Muscle layer of duodenum (tissue), 2 donors: ENCODE measurements around the gene PPP1R14B.

Experiments used
- H3K27ac ChIP-seq: one replicate; pipeline ENCODE4 v1.7.0; 2013; ENCODE audit warnings: mild to moderate bottlenecking, low read length
- H3K27me3 ChIP-seq: one replicate; pipeline ENCODE4 v1.7.0; 2013; ENCODE audit warnings: low read depth, mild to moderate bottlenecking, control low read depth, low read length
- H3K36me3 ChIP-seq, 2 donors: one replicate each; pipeline ENCODE4 v1.7.0; 2013; ENCODE audit warnings: low read length in 2 of 2, control low read depth in 1 of 2, mild to moderate bottlenecking in 1 of 2; ENCODE audit not compliant: insufficient read depth in 2 of 2, control insufficient read depth in 1 of 2
- H3K4me1 ChIP-seq, 2 donors: one replicate each; pipeline ENCODE4 v1.7.0; 2013; ENCODE audit warnings: low read length in 2 of 2, mild to moderate bottlenecking in 2 of 2, control low read depth in 1 of 2, moderate library complexity in 1 of 2; ENCODE audit not compliant: insufficient read depth in 2 of 2, control insufficient read depth in 1 of 2
- H3K4me3 ChIP-seq, 2 donors: one replicate each; pipeline ENCODE4 v1.7.0; 2013; ENCODE audit warnings: low read length in 2 of 2, low read depth in 1 of 2, mild to moderate bottlenecking in 1 of 2
- H3K9me3 ChIP-seq, 2 donors: one replicate each; pipeline ENCODE4 v1.7.0; 2013; ENCODE audit warnings: low read length in 2 of 2, control low read depth in 1 of 2, mild to moderate bottlenecking in 1 of 2; ENCODE audit not compliant: control insufficient read depth in 1 of 2
- donor health status: healthy.

The PPP1R14B gene

DNA sequence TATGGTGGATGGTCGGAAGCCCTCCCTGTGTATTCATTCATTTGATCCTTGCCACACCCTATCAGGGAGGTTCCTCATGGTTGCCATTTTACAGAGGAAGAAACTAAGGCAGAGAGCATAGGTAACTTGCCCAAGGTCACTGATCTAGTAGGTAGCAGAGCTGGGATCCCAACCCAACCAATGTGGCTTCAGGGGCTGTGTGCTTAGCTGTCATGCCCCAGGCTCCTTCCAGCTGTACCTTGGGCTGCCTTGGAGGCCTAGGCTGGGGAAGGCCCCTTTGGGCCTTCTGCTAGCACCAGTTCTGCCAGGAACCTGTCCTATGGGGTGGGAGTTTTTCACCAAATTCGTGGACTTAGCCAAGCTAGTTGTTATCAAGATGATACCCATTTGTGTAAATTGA is 29.1 kb upstream of the PPP1R14B start:
- Histone ChIP-seq H3K9me3 (no peaks in the 10 kb centered on the region), H3K4me1 (peaks cover 0 to 9% of the 10 kb centered on the region in 2 donors), H3K36me3 (peaks cover 5 to 36% of the 10 kb centered on the region in 2 donors), H3K27me3 (no peaks in the 10 kb centered on the region), H3K27ac (no peak overlapping the region), H3K4me3 (no peak overlapping the region)

DNA sequence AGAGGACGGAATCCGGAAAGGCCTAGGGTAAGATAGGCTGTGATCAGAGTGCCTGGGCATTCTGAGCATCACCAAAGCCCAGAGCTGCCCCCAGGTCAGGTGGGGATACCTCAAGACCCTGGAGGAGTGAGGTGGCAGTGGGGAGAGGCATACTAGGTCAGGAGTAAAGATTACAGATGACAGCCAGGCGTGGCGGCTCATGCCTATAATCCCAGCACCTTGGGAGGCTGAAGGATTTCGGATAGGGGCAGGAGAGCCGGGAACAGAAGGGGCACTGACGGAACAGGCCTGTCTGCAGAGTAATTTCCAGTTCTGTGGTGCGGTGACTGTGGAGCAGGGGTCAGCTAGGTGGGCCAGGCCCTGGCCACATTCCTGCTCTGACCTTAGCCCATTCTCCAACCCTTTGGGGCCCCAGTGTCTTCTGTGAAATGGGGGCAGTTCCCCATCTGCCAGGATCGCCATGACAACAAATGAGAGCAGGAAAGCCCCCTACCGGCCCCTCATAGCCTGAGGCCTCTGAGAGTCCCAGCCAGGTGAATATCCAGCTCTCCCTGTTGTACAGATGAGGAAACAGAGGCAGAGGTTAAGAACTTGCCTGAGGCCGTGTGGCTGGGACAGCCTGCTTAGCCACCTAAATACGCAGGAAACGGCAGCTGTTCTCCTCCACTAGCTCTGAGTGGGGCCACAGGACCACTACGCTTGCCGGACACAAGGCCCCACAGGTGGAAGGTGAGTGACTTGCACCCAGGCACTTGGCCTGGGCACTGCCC is 28.5 kb upstream of the PPP1R14B start:
- Histone ChIP-seq H3K27me3 (no peaks in the 10 kb centered on the region), H3K4me1 (peaks cover 0 to 9% of the 10 kb centered on the region in 2 donors), H3K36me3 (peaks cover 5 to 36% of the 10 kb centered on the region in 2 donors), H3K4me3 (no peak overlapping the region), H3K27ac (no peak overlapping the region), H3K9me3 (no peaks in the 10 kb centered on the region)

DNA sequence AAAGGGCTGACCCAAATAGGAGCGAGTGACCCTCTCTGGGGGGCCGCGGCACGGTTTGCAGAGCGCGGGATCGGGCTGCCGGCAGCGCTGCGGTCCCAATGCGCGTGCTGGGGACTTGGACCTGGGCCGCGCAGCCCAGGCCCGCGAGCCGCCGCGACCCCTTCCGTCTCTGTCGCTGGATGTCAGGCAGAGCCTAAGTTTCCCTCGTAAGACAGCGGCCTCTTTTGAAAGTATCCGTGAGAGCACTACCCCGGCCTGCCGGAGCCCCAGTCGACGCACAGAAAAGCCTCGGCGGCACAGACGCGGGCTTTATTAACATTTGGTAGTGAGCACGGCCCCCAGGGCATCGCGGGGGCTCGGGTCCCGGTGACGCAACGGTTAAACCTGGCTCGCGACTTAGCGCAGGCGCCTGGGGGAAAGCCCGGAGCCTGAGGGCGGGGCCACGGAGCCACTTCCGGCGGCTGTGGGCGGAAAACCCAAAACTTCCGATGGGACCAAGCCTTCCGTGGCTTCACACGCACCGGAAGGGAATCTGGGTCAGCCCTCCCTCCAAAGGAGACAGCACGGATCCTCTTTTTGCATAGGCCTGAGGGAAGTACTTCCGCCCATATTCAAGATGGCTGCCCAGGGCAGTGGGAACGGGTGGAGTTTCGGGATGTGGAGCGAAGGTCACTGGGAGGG is 22.9 kb upstream of the PPP1R14B start:
- H3K27ac ChIP-seq: peak overlapping the region; percentile 98
- H3K27me3 ChIP-seq: no peaks in the 10 kb centered on the region
- H3K4me1 ChIP-seq: peaks cover 14 to 22% of the 10 kb centered on the region in 2 donors
- no peaks in the 10 kb centered on the region for H3K9me3 ChIP-seq
- H3K36me3 ChIP-seq: peaks cover 13% of the 10 kb centered on the region in 2 donors
- H3K4me3 ChIP-seq: peak overlapping the region; percentile 71 to 88

DNA sequence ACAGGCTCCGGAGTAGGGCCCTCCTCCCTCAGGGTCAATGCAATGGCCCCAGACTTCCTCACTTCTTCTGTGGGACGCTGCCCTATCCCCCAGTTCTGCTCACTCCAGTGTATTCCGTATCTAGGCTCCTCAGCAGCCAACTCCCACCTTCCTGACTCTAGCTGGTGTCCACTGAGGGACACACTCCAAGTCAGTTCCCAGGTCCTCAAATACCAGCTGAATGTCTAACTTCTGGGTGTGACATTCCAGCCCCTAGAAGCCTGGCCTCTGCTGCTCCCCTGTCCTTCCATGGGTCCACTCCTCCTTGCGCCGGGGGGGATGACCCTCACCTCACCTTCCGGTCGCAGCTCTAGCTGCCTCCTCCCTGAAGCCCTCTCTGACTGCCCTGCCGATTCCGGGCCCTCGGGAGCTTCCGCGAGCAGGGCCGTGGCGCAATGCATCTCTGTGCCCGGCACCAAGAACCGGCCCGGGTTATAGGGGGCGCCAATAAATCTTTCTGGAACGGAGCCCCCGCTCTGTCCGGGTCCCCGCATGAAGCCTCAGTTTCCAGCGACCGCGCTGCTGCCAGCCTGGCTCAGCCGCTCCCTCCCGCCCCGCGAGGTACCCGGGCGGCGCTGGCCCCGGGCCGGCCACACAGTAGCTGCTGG is 22.3 kb upstream of the PPP1R14B start:
- peaks cover 14 to 22% of the 10 kb centered on the region in 2 donors for H3K4me1 ChIP-seq
- H3K27me3 ChIP-seq: no peaks in the 10 kb centered on the region
- peak overlapping the region; percentile 83 for H3K27ac ChIP-seq
- peak overlapping the region; percentile 60 to 71 for H3K4me3 ChIP-seq
- no peaks in the 10 kb centered on the region for H3K9me3 ChIP-seq
- H3K36me3 ChIP-seq: peaks cover 13 to 16% of the 10 kb centered on the region in 2 donors

DNA sequence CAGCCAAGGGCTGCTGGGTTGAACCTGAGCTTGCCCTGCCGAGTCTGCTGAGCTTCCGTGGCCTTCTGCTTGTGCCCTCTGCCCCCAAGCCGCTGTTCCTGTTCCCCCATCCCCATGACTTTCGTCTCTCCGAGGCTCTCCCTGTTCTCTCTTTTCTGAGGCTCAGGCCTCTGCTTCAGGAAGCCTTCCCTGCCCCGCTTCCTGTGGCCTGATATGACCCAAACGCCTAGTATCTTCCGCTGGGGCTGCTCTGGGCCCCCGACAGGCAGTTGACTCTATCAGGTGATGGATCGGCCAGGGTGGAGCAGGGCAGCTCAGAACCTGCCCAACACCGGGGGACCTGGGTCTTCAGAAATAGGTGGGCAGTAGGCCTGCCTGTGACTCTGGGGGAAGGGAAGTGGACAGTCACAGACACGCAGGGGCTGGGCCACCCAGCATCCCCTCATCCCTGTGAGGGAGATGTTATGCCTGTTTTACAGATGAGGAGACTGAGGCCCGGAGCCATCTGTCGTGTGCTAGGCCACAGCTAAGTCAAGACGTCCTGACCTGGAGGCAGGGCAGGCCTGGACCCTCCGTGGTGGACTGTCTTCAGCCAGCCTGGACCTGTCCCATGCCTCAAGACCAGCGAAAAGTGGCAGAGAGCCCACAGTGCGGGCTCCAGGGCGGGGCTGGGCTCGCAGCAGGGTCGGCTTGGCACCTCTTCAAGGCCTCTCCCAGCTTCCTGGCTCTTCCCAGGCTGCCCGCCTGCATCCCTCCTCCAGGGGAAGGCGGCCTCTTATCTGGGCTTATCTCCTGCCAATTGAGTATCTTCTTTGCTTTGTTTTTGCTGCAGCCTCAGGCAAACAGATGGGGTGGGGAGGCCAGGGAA is 21.5 kb upstream of the PPP1R14B start:
- peak overlapping the region; percentile 60 to 71 for H3K4me3 ChIP-seq

DNA sequence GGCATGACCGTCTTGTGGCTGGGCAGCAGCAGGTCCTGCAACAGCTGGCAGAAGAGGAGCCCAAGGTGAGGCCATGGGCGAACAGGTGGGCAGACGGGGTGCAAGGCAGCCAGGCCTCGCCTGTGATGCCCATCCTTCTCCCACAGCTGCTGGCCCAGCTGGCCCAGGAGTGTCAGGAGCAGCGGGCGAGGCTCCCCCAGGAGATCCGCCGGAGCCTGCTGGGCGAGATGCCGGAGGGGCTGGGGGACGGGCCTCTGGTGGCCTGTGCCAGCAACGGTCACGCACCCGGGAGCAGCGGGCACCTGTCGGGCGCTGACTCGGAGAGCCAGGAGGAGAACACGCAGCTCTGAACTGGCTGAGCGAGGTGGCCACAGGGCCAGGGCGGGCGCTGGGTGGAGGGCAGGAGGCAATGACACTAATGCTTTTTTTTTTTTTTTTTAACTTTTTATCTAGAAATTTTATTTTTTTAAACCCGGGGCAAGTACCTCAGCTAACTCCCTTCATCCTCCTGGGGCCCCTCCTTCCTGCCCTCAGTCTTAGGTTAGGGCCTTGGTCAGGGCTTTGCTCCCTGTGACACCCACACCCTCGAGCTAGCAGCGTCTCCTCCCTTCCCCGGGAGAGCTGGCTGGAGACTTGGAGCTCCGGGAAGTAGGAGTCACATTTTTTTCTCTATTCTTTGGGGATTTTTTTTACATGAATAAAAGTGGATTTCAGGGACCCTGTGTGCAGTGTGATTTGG is 20.6 kb upstream of the PPP1R14B start:
- no peaks in the 10 kb centered on the region for H3K9me3 ChIP-seq
- no peaks in the 10 kb centered on the region for H3K27me3 ChIP-seq
- no peak overlapping the region for H3K4me3 ChIP-seq
- H3K36me3 ChIP-seq: peaks cover 27% of the 10 kb centered on the region in 2 donors
- H3K4me1 ChIP-seq: peaks cover 14 to 20% of the 10 kb centered on the region in 2 donors
- H3K27ac ChIP-seq: peak overlapping the region; percentile 83

More for the DNA sequence above, 21.5 kb upstream of the PPP1R14B start:
- no peaks in the 10 kb centered on the region for H3K27me3 ChIP-seq
- peaks cover 19 to 24% of the 10 kb centered on the region in 2 donors for H3K36me3 ChIP-seq
- H3K9me3 ChIP-seq: no peaks in the 10 kb centered on the region
- H3K4me1 ChIP-seq: peaks cover 14 to 22% of the 10 kb centered on the region in 2 donors
- peak overlapping the region; percentile 83 for H3K27ac ChIP-seq

DNA sequence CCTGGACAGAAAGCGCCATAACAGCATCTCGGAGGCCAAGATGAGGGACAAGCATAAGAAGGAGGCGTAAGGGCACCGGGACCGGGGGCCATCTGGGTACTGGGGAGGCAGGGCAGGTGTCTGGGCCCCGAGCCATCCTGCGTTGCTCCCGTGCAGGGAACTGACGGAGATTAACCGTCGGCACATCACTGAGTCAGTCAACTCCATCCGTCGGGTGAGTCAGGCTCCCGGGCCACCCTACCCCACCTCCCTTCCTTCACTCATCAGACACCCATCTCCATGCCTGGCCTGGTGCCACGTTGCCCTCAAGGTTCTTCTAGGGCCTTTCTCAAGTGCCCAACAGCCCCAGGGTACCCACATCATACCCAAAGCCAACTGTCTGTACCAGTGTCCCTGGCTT is 19.6 kb upstream of the PPP1R14B start:
- H3K4me1 ChIP-seq: peaks cover 13 to 14% of the 10 kb centered on the region in 2 donors
- no peaks in the 10 kb centered on the region for H3K9me3 ChIP-seq
- peaks cover 27 to 38% of the 10 kb centered on the region in 2 donors for H3K36me3 ChIP-seq
- H3K27me3 ChIP-seq: no peaks in the 10 kb centered on the region
- H3K27ac ChIP-seq: no peak overlapping the region
- H3K4me3 ChIP-seq: no peak overlapping the region

DNA sequence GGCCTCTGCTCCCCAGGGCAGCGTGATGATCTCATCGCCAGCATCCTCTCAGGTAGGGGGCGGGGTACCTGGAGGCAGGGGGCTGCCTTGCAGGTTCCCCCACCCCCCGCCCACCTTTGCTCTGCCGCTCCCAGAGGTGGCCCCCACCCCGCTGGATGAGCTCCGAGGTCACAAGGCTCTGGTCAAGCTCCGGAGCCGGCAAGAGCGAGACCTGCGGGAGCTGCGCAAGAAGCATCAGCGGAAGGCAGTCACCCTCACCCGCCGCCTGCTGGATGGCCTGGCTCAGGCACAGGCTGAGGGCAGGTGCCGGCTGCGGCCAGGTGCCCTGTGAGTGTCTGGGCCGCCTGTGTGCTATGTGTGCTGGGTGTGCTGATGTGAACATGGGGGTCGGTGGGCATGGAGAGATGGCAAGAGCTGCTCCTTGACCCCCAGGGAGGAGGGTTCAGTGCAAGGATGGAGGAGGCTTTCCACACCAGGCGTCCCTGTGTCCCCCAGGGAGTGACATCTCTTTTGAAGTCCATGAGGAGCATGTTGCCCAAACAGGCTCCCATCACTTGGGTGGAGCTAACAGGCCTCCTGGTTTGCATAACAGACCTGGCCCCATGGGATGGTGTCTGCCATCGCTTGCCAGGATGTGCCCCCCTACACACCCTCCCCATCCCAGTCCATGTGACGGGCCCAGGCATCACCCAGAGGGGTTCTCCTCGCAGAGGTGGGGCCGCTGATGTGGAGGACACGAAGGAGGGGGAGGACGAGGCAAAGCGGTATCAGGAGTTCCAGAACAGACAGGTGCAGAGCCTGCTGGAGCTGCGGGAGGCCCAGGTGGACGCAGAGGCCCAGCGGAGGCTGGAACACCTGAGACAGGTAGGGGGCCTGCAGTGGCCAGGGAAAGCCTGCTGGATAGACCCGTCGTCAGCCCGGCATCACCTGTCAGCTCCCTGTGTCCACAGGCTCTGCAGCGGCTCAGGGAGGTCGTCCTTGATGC is 18.7 kb upstream of the PPP1R14B start:
- Histone ChIP-seq H3K4me3 (no peak overlapping the region), H3K27ac (no peak overlapping the region), H3K9me3 (no peaks in the 10 kb centered on the region), H3K36me3 (peaks cover 27 to 42% of the 10 kb centered on the region in 2 donors), H3K27me3 (no peaks in the 10 kb centered on the region), H3K4me1 (peaks cover 13 to 14% of the 10 kb centered on the region in 2 donors)

DNA sequence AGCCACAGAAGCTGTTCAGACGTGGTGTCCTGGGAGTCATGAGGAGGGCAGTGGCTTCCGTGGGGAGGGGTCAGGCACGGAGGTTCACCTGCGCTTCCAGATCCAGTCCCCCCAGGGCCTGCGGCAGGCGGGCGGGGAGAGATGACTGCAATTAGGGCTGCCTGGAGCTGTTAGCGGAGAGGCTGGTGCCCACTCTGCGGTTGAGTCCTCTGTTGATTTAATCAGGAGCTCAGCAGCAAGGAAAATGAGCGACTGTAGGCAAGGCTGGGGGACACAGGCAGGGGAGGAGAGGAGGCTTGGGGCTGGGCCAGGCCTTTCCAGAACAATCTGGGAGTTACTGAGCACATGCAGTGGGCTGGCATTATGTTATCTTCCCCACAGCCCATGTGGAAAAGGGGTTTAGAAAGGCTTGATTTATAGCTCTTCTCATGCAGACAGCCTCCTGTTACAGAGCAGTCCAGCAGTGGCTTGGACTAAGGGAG is 17.7 kb upstream of the PPP1R14B start:
- Histone ChIP-seq H3K36me3 (peaks cover 32 to 51% of the 10 kb centered on the region in 2 donors), H3K27ac (no peak overlapping the region), H3K27me3 (no peaks in the 10 kb centered on the region), H3K9me3 (no peaks in the 10 kb centered on the region), H3K4me3 (no peak overlapping the region), H3K4me1 (peaks cover 13 to 14% of the 10 kb centered on the region in 2 donors)
